ENCODE results near the gene TEX14. TPM values are rescaled to one million over a fixed set of nuclear protein-coding genes. Genes with fewer than 3 reads are reported as not detected.

The TEX14 gene
- total and polyA plus RNA-seq, 2 donors (not counting 3 experiments of a cell fraction or from before 2014, with no cell fraction given): 0.10 TPM; not detected in 1

DNA sequence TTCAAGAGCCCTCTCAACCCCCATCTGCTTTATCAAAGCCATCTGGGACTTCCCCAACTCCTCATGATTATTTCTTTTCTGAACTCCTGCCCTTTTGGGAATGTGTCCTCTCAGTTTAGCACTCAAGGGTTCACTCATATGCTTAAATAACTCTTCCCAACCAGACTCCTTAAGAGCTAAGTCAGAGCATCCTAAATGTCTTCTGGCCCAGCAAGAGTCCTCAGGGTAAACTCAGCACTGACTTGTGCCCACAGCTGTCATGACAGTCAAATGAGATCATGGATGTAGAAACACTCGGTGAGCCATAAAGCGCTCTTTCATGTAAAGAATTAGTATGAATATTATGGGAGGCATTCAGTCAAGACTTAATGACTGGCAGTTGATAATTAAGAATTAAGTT, 85.9 kb downstream of the TEX14 start:
- H3K4me2 ChIP-seq (ENCODE audit: insufficient read depth, low read length): no peak overlapping the region
- intact Hi-C loops (cut with micrococcal nuclease) (no loop called here), dilution Hi-C loops (cut with MboI; ENCODE audit: extremely low pct_ligation_motif_present, low sequenced_read_pairs) (no loop called here)
- CTCF ChIA-PET: interaction anchor here (1.2 to 2.2 kb wide), 2 partner anchors 18 to 29 kb away, joined by 5 to 7 read pairs; no protein-coding TSS in a partner anchor
- H3K4me1 ChIP-seq (ENCODE audit: control insufficient read depth, extremely low read depth, insufficient read depth, low read length): no peaks in the 10 kb centered on the region
- H3K36me3 ChIP-seq (ENCODE audit: control insufficient read depth in 2 of 2, extremely low read depth in 1 of 2, insufficient read depth in 2 of 2, low read length in 2 of 2): no peaks in the 10 kb centered on the region
- H4K20me1 ChIP-seq (replicated peaks; ENCODE audit: control insufficient read depth, extremely low read depth, insufficient read depth, low read length): no peaks in the 10 kb centered on the region
- no peak for DNase-seq (ENCODE audit: low read depth, low spot score)
- H3K9ac ChIP-seq (replicated peaks; ENCODE audit: extremely low read depth, insufficient read depth, low read length): no peak overlapping the region
- H3K9me1 ChIP-seq (replicated peaks; ENCODE audit: control insufficient read depth, extremely low read depth, insufficient read depth, low read length): no peaks in the 10 kb centered on the region
- POLR2A ChIA-PET: interaction anchor here (1.0 kb wide), 1 partner anchor 25 kb away, joined by 3 read pairs; no protein-coding TSS in a partner anchor
- no peaks in the 10 kb centered on the region for H3K9me3 ChIP-seq (replicated peaks; ENCODE audit: control insufficient read depth, insufficient read depth, low read length)
- no peaks in the 10 kb centered on the region for H3K27me3 ChIP-seq (ENCODE audit: control insufficient read depth in 2 of 2, insufficient read depth in 2 of 2, low read length in 2 of 2)
- TF ChIP-seq FOS (IDR thresholded peaks at IDR 0.05; ENCODE audit: borderline replicate concordance, insufficient read depth, low read length) (no peak), MYC (IDR thresholded peaks at IDR 0.05; ENCODE audit: low read depth, low read length) (no peak), POLR2AphosphoS5 (IDR thresholded peaks at IDR 0.05; ENCODE audit: insufficient read depth, low read depth, low read length) (no peak), POLR2A (IDR thresholded peaks at IDR 0.05; ENCODE audit: low read depth, low read length) (no peak), EZH2 (IDR thresholded peaks at IDR 0.05; ENCODE audit: borderline replicate concordance, low read depth, low read length, severe bottlenecking) (no peak), JUN (IDR thresholded peaks at IDR 0.05; ENCODE audit: borderline replicate concordance, insufficient read depth, insufficient read length, low read depth) (no peak), GATA2 (IDR thresholded peaks at IDR 0.05; ENCODE audit: insufficient read depth, insufficient read length, low read depth, low read length) (no peak)
- TF ChIP-seq, protein P1, sequence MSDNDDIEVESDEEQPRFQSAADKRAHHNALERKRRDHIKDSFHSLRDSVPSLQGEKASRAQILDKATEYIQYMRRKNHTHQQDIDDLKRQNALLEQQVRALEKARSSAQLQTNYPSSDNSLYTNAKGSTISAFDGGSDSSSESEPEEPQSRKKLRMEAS (IDR thresholded peaks at IDR 0.05; ENCODE audit: insufficient read depth, insufficient read length): no peak
- TF ChIP-seq, protein P2, sequence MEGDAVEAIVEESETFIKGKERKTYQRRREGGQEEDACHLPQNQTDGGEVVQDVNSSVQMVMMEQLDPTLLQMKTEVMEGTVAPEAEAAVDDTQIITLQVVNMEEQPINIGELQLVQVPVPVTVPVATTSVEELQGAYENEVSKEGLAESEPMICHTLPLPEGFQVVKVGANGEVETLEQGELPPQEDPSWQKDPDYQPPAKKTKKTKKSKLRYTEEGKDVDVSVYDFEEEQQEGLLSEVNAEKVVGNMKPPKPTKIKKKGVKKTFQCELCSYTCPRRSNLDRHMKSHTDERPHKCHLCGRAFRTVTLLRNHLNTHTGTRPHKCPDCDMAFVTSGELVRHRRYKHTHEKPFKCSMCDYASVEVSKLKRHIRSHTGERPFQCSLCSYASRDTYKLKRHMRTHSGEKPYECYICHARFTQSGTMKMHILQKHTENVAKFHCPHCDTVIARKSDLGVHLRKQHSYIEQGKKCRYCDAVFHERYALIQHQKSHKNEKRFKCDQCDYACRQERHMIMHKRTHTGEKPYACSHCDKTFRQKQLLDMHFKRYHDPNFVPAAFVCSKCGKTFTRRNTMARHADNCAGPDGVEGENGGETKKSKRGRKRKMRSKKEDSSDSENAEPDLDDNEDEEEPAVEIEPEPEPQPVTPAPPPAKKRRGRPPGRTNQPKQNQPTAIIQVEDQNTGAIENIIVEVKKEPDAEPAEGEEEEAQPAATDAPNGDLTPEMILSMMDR (IDR thresholded peaks at IDR 0.05; ENCODE audit: extremely low read depth in 1 of 2, insufficient read depth in 1 of 2, low read depth in 1 of 2, low read length in 2 of 2): no peak
- H3K4me3 ChIP-seq (replicated peaks in 1 of 3; ENCODE audit: insufficient read depth in 1 of 3, low read depth in 1 of 3, low read length in 3 of 3): no peak overlapping the region
- no peak for FAIRE-seq
- H3K27ac ChIP-seq (ENCODE audit: insufficient read depth, low read depth, low read length): no peak overlapping the region
- no peaks in the 10 kb centered on the region for H3K79me2 ChIP-seq (ENCODE audit: control insufficient read depth, insufficient read depth, low read length)
- no peak overlapping the region for H2AFZ ChIP-seq (ENCODE audit: low read depth, low read length)
- no TSS peak for BruUV-seq (replicated peaks)

Data from endothelial cell of umbilical vein (primary cell).